Kidney (tissue), 14 donors: Measurements from ENCODE around the gene TSSC4. TPM values are rescaled to one million over a fixed set of nuclear protein-coding genes. Genes with fewer than 3 reads are reported as not detected.

Experiments
- DNase-seq, 5 donors: peaks; one replicate each; pipeline ENCODE4 v3.0.0-alpha.2; 2013 to 2020
- FAIRE-seq: peaks from 2 replicates; lab custom pipeline; 2012; peaks lifted over from hg19 to GRCh38; lab: Jason Lieb, UNC
- H3K27ac ChIP-seq, 2 donors: one replicate each; pipeline ENCODE4 v1.7.0; 2013; ENCODE audit warnings: low read depth in 2 of 2, low read length in 2 of 2, inconsistent platforms in 1 of 2
- H3K27me3 ChIP-seq: one replicate; pipeline ENCODE4 v1.7.1; 2013; ENCODE audit warnings: low read length, inconsistent platforms; ENCODE audit not compliant: control insufficient read depth, insufficient read depth
- H3K36me3 ChIP-seq, 3 donors: one replicate each; pipeline versions ENCODE4 v1.7.0 to v1.7.1; 2013; ENCODE audit warnings: low read length in 3 of 3, control low read depth in 1 of 3, inconsistent platforms in 1 of 3; ENCODE audit not compliant: insufficient read depth in 3 of 3, control insufficient read depth in 2 of 3
- H3K4me1 ChIP-seq, 3 donors: one replicate each; pipeline versions ENCODE4 v1.7.0 to v1.7.1; 2013; ENCODE audit warnings: low read length in 3 of 3, inconsistent platforms in 1 of 3, low read depth in 1 of 3; ENCODE audit not compliant: control insufficient read depth in 2 of 3, insufficient read depth in 2 of 3
- H3K4me3 ChIP-seq, 3 donors: one replicate each; pipeline versions ENCODE4 v1.7.0 to v1.8.1; 2013; ENCODE audit warnings: low read length in 3 of 3, control low read depth in 1 of 3, inconsistent platforms in 1 of 3
- H3K9ac ChIP-seq, 3 donors: one replicate each; pipeline versions ENCODE4 v1.7.0 to v1.7.1; 2013; ENCODE audit warnings: low read length in 3 of 3, control low read depth in 1 of 3, inconsistent platforms in 1 of 3
- H3K9me3 ChIP-seq, 3 donors: one replicate each; pipeline versions ENCODE4 v1.7.0 to v1.7.1; 2013; ENCODE audit warnings: low read length in 3 of 3, control low read depth in 1 of 3, inconsistent platforms in 1 of 3; ENCODE audit not compliant: control insufficient read depth in 2 of 3, insufficient read depth in 1 of 3
- intact Hi-C: fragments of 100-400 bp; cut with DNase I; formaldehyde crosslinking; loops from one replicate; pipeline ENCODE4 v1.11.1; 2022
- polyA plus RNA-seq: library from polyadenylated mRNA; stranded (reverse); fragments of 350-450 nt; fragmentation: Illumina TruSeq; extraction: RNeasy Lipid Tissue Mini Kit (QIAGEN cat#74804); gene quantifications from one replicate; pipeline ENCODE4 v1.2.3, GENCODE V29; 2014; ENCODE audit warnings: low read depth, low replicate concordance; ENCODE audit not compliant: insufficient read depth
- total RNA-seq: library from RNA; stranded (reverse); fragmentation: NEBNext Ultra II Directional; extraction: Animal tissue kit (Norgen Biotek cat#: 25700); gene quantifications from one replicate; pipeline ENCODE4 v1.2.1, GENCODE V29; 2021
- TF ChIP-seq, protein P1 (sequence below): IDR thresholded peaks from 3 replicates; pipeline ENCODE4 v1.5.1; 2012; ENCODE audit warnings: mild to moderate bottlenecking, moderate library complexity, borderline replicate concordance; ENCODE audit not compliant: insufficient read depth; ENCODE audit errors: extremely low read depth
- donor health status: control.
- donor health status: control.
- donor health status: control.
- donor health status: control.
- donor health status: control.
- donor health status: DM: yes; HTN: yes; CAD: no.
- donor health status: Normal renal cell carcinoma (clear cell type).

Gene TSSC4
- total and polyA plus RNA-seq, 2 donors from 2014 or later, result 42.3 to 51.4 TPM

DNA sequence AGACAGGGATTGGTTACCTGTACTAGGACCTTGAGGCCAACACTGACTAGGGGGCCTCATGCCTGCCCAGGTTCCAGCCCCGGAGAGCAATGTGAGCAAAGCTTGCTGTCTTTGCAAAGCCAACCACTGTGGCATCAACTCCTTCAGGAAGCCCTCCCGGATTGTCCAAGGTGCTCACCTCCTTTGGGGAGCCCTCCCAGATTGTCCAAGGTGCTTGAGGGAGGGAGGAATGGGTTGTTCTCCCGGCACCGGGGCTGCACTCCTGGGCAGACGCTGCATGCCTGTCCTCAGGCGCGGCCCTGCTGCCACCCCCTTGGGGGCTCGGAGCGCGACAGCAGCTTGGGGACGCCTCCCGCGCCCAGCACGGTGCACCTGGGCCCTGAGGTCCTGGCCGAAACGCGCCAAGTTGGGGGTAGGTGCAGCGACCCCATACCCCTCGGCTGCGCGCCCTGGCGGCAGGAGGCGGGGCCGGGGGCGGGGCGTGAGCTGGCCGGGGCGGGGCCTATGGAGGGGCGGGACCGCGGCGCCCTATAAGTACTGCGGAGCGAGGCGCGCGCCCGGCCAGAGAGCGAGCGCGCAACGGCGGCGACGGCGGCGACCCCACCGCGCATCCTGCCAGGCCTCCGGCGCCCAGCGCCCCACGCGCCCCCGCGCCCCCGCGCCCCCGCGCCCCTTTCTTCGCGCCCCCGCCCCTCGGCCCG is 23.6 kb upstream of the TSSC4 start, which contains the start of gene CD81:
Gene CD81, plus strand, starts transcription at position 560 of the 701 bp plus-strand sequence. CDS start 240 bp downstream, outside the sequence.
- peaks cover 0 to 50% (median 43%) of the 10 kb centered on the region in 3 donors for H3K4me1 ChIP-seq
- DNase-seq (peak; percentile 37 to 90 (median 65)), FAIRE-seq (no peak)
- H3K9me3 ChIP-seq, result no peaks in the 10 kb centered on the region
- no peaks in the 10 kb centered on the region for H3K36me3 ChIP-seq
- H3K4me3 ChIP-seq, result peak within 1 kb of the TSS; percentile 66 to 83 (median 68)
- TF ChIP-seq, protein P1, sequence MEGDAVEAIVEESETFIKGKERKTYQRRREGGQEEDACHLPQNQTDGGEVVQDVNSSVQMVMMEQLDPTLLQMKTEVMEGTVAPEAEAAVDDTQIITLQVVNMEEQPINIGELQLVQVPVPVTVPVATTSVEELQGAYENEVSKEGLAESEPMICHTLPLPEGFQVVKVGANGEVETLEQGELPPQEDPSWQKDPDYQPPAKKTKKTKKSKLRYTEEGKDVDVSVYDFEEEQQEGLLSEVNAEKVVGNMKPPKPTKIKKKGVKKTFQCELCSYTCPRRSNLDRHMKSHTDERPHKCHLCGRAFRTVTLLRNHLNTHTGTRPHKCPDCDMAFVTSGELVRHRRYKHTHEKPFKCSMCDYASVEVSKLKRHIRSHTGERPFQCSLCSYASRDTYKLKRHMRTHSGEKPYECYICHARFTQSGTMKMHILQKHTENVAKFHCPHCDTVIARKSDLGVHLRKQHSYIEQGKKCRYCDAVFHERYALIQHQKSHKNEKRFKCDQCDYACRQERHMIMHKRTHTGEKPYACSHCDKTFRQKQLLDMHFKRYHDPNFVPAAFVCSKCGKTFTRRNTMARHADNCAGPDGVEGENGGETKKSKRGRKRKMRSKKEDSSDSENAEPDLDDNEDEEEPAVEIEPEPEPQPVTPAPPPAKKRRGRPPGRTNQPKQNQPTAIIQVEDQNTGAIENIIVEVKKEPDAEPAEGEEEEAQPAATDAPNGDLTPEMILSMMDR, result no peak
- H3K27me3 ChIP-seq, result no peaks in the 10 kb centered on the region
- intact Hi-C loops, result no loop called here
- peak within 1 kb of the TSS; percentile 5 to 95 (median 84) for H3K9ac ChIP-seq
- H3K27ac ChIP-seq, result peak within 1 kb of the TSS; percentile 88 to 95

GRCh38 chr11:2377511-2378443 is 22.8 kb upstream of the TSSC4 start:
- TF ChIP-seq, protein P1, result no peak
- peak; percentile 68 to 93 (median 86) for DNase-seq
- Histone ChIP-seq H3K27ac (peak overlapping the region; percentile 83 to 95), H3K4me3 (peak overlapping the region; percentile 66 to 83 (median 68)), H3K27me3 (no peaks in the 10 kb centered on the region), H3K9me3 (no peaks in the 10 kb centered on the region), H3K4me1 (peaks cover 0 to 58% (median 49%) of the 10 kb centered on the region in 3 donors), H3K9ac (peak overlapping the region; percentile 5 to 95 (median 84)), H3K36me3 (no peaks in the 10 kb centered on the region)
- no peak for FAIRE-seq
- intact Hi-C loops, result no loop called here

DNA sequence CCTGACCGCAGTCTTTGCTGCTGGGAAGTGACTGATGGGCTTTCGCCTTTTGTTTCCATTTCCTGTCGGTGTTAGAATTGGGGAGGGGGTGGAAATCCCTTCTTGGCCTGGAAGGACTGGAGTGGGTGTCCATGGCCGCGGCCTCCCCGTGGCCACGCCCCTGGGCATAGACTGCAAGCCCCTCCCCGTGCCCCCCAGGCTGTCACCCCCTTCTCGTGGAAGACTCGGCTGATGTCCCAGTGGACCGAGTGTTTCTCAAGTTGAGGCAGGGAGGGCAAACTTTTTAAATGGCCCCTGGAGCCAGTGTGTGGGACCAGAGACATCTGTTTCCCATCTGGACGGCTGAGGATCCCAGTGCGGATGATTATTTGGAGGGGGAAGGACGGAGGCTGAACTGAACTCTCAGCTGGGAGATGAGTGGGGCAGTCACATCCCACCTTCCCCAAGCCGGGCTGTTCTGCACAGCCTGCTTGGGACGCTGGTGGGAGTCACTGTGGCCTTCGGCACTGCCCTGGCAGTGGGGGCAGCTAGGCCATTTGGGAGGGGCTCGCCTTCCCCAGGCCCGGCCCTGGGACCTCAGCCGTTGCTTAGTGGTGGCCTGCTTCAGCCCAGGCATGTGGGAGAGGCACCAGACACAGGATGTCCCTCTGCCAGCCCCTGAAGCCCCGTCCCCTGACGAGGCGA is 21.9 kb upstream of the TSSC4 start:
- Histone ChIP-seq H3K4me1 (peaks cover 0 to 67% (median 57%) of the 10 kb centered on the region in 3 donors), H3K9ac (peak overlapping the region; percentile 5 to 95 (median 84)), H3K4me3 (peak overlapping the region; percentile 66 to 83 (median 68)), H3K27me3 (no peaks in the 10 kb centered on the region), H3K27ac (peak overlapping the region; percentile 83 to 95), H3K9me3 (no peaks in the 10 kb centered on the region), H3K36me3 (no peaks in the 10 kb centered on the region)
- FAIRE-seq (no peak), DNase-seq (peak; percentile 39 to 89 (median 78))
- intact Hi-C loops, result no loop called here
- TF ChIP-seq, protein P1, result no peak
